ENCODE data around the gene SUN5. TPM values are rescaled to one million over a fixed set of nuclear protein-coding genes. Genes with fewer than 3 reads are reported as not detected.

SUN5 gene
- total RNA-seq, 4 donors from 2014 or later, result not detected

GRCh38 chr20:32985596-32985995 is 18.6 kb downstream of the SUN5 start:
- intact Hi-C loops (cut with DNase I; ENCODE audit: low total_unique reads), result no loop called here
- no peak for DNase-seq
- H3K36me3 ChIP-seq, result no peaks in the 10 kb centered on the region
- TF ChIP-seq POLR2A (IDR thresholded peaks at IDR 0.05) (no peak), EP300 (IDR thresholded peaks at IDR 0.05; ENCODE audit: low read depth) (no peak), CTCF (IDR thresholded peaks at IDR 0.05) (no peak), POLR2AphosphoS5 (IDR thresholded peaks at IDR 0.05) (no peak)
- H3K9me3 ChIP-seq, result no peaks in the 10 kb centered on the region
- H3K27me3 ChIP-seq, result no peaks in the 10 kb centered on the region
- no peaks in the 10 kb centered on the region for H3K4me1 ChIP-seq
- no peak overlapping the region for H3K27ac ChIP-seq
- in situ Hi-C loops (cut with MboI; ENCODE audit: low pct_ligation_motif_present in 1 of 4, low pct_unique_long_range_greater_than_20kb in 1 of 4, low sequenced_read_pairs in 3 of 4), result no loop called here
- no peak overlapping the region for H3K4me3 ChIP-seq
- 81% methylated on average over 6 of the region's 6 CpGs; no CpG with 5 or more reads in 1 of the 2 donors for WGBS, 2 donors (ENCODE audit: low coverage in 1 of 2)

- WGBS, 2 donors (ENCODE audit: low coverage in 1 of 2), result 80 to 82% methylated on average over 1 to 9 of the region's 9 CpGs
- Histone ChIP-seq H3K4me1 (no peaks in the 10 kb centered on the region), H3K36me3 (no peaks in the 10 kb centered on the region), H3K4me3 (no peak overlapping the region), H3K27me3 (no peaks in the 10 kb centered on the region), H3K27ac (no peak overlapping the region), H3K9me3 (no peaks in the 10 kb centered on the region)
- in situ Hi-C loops (cut with MboI; ENCODE audit: low pct_ligation_motif_present in 1 of 4, low pct_unique_long_range_greater_than_20kb in 1 of 4, low sequenced_read_pairs in 3 of 4), result no loop called here
- no peak for DNase-seq
- intact Hi-C loops (cut with DNase I; ENCODE audit: low total_unique reads), result no loop called here
- TF ChIP-seq CTCF (IDR thresholded peaks at IDR 0.05) (no peak), POLR2A (IDR thresholded peaks at IDR 0.05) (no peak), POLR2AphosphoS5 (IDR thresholded peaks at IDR 0.05) (no peak), EP300 (IDR thresholded peaks at IDR 0.05; ENCODE audit: low read depth) (no peak)
These were observed 19.4 kb downstream of the SUN5 start for GRCh38 chr20:32984631-32985354.

- DNase-seq, result no peak
- no peak overlapping the region for H3K4me3 ChIP-seq
- TF ChIP-seq POLR2A (IDR thresholded peaks at IDR 0.05) (no peak), CTCF (IDR thresholded peaks at IDR 0.05) (no peak), EP300 (IDR thresholded peaks at IDR 0.05; ENCODE audit: low read depth) (no peak), POLR2AphosphoS5 (IDR thresholded peaks at IDR 0.05) (no peak)
- in situ Hi-C loops (cut with MboI; ENCODE audit: low pct_ligation_motif_present in 1 of 4, low pct_unique_long_range_greater_than_20kb in 1 of 4, low sequenced_read_pairs in 3 of 4) (no loop called here), intact Hi-C loops (cut with DNase I; ENCODE audit: low total_unique reads) (no loop called here)
- H3K4me1 ChIP-seq, result no peaks in the 10 kb centered on the region
- no peaks in the 10 kb centered on the region for H3K9me3 ChIP-seq
- no peak overlapping the region for H3K27ac ChIP-seq
- 70 to 71% methylated on average over 2 to 7 of the region's 7 CpGs for WGBS, 2 donors (ENCODE audit: low coverage in 1 of 2)
- no peaks in the 10 kb centered on the region for H3K36me3 ChIP-seq
- H3K27me3 ChIP-seq, result no peaks in the 10 kb centered on the region
These were observed 20.0 kb downstream of the SUN5 start for GRCh38 chr20:32984196-32984595.

GRCh38 chr20:32983459-32984112 is 20.6 kb downstream of the SUN5 start:
- Histone ChIP-seq H3K9me3 (no peaks in the 10 kb centered on the region), H3K27me3 (no peaks in the 10 kb centered on the region), H3K4me3 (no peak overlapping the region), H3K36me3 (no peaks in the 10 kb centered on the region), H3K27ac (no peak overlapping the region), H3K4me1 (no peaks in the 10 kb centered on the region)
- intact Hi-C loops (cut with DNase I; ENCODE audit: low total_unique reads), result no loop called here
- no peak for DNase-seq
- WGBS, 2 donors (ENCODE audit: low coverage in 1 of 2), result 85 to 100% methylated on average over 2 to 12 of the region's 12 CpGs
- TF ChIP-seq CTCF (IDR thresholded peaks at IDR 0.05), result no peak
- no peak for TF ChIP-seq EP300 (IDR thresholded peaks at IDR 0.05; ENCODE audit: low read depth)
- TF ChIP-seq POLR2AphosphoS5 (IDR thresholded peaks at IDR 0.05), result no peak
- TF ChIP-seq POLR2A (IDR thresholded peaks at IDR 0.05), result no peak
- in situ Hi-C loops (cut with MboI; ENCODE audit: low pct_ligation_motif_present in 1 of 4, low pct_unique_long_range_greater_than_20kb in 1 of 4, low sequenced_read_pairs in 3 of 4), result no loop called here
